ENCODE measurements around the gene UBN1.

UBN1 gene

GRCh38 chr16:4904108-4904941, 57.0 kb downstream of the UBN1 start:
- DNase-seq (no peak), ATAC-seq (ENCODE audit: insufficient read depth, low read depth) (no peak)
- no peaks in the 10 kb centered on the region for H3K79me2 ChIP-seq (ENCODE audit: insufficient read depth, low read length)
- no peak overlapping the region for H3K27ac ChIP-seq (ENCODE audit: low read length)
- TF ChIP-seq CTCF (IDR thresholded peaks at IDR 0.05; ENCODE audit: borderline replicate concordance, extremely low read depth, low read length, poor library complexity, severe bottlenecking) (no peak), EZH2 (IDR thresholded peaks at IDR 0.05; ENCODE audit: borderline replicate concordance, low read depth, low read length, severe bottlenecking) (no peak)
- H3K9me3 ChIP-seq (ENCODE audit: insufficient read depth, low read length, severe bottlenecking) = no peaks in the 10 kb centered on the region
- peaks cover 4% of the 10 kb centered on the region for H3K27me3 ChIP-seq (ENCODE audit: insufficient read depth, low read length, poor library complexity)
- H3K4me2 ChIP-seq (ENCODE audit: insufficient read depth, low read length) = no peak overlapping the region
- no peaks in the 10 kb centered on the region for H3K4me1 ChIP-seq (ENCODE audit: insufficient read depth, low read length)
- H4K20me1 ChIP-seq (ENCODE audit: insufficient read depth, low read length) = 0 out of 2 replicates have a peak, but pooled peaks cover 4% of the 10 kb centered on the region
- H3K9ac ChIP-seq (ENCODE audit: low read depth, low read length) = no peak overlapping the region
- no peaks in the 10 kb centered on the region for H3K36me3 ChIP-seq (ENCODE audit: insufficient read depth, low read length)
- no peak overlapping the region for H2AFZ ChIP-seq (ENCODE audit: low read depth, low read length)
- no peak overlapping the region for H3K4me3 ChIP-seq (ENCODE audit: low read depth in 1 of 2, low read length in 2 of 2)

GRCh38 chr16:4904942-4905615, 57.8 kb downstream of the UBN1 start:
- Histone ChIP-seq H3K79me2 (ENCODE audit: insufficient read depth, low read length) (no peaks in the 10 kb centered on the region), H4K20me1 (ENCODE audit: insufficient read depth, low read length) (0 out of 2 replicates have a peak, but pooled peaks cover 4% of the 10 kb centered on the region), H3K4me1 (ENCODE audit: insufficient read depth, low read length) (no peaks in the 10 kb centered on the region), H3K4me2 (ENCODE audit: insufficient read depth, low read length) (no peak overlapping the region), H3K27me3 (ENCODE audit: insufficient read depth, low read length, poor library complexity) (peaks cover 4% of the 10 kb centered on the region), H2AFZ (ENCODE audit: low read depth, low read length) (no peak overlapping the region), H3K9me3 (ENCODE audit: insufficient read depth, low read length, severe bottlenecking) (no peaks in the 10 kb centered on the region), H3K36me3 (ENCODE audit: insufficient read depth, low read length) (no peaks in the 10 kb centered on the region), H3K27ac (ENCODE audit: low read length) (no peak overlapping the region), H3K9ac (ENCODE audit: low read depth, low read length) (no peak overlapping the region), H3K4me3 (ENCODE audit: low read depth in 1 of 2, low read length in 2 of 2) (no peak overlapping the region)
- TF ChIP-seq CTCF (IDR thresholded peaks at IDR 0.05; ENCODE audit: borderline replicate concordance, extremely low read depth, low read length, poor library complexity, severe bottlenecking) = no peak
- TF ChIP-seq EZH2 (IDR thresholded peaks at IDR 0.05; ENCODE audit: borderline replicate concordance, low read depth, low read length, severe bottlenecking) = no peak
- ATAC-seq (ENCODE audit: insufficient read depth, low read depth) (no peak), DNase-seq (no peak)

- Histone ChIP-seq H3K36me3 (ENCODE audit: insufficient read depth, low read length) (no peaks in the 10 kb centered on the region), H3K27ac (ENCODE audit: low read length) (no peak overlapping the region), H2AFZ (ENCODE audit: low read depth, low read length) (no peak overlapping the region), H4K20me1 (ENCODE audit: insufficient read depth, low read length) (0 out of 2 replicates have a peak, but pooled peaks cover 10% of the 10 kb centered on the region), H3K4me1 (ENCODE audit: insufficient read depth, low read length) (no peaks in the 10 kb centered on the region), H3K9ac (ENCODE audit: low read depth, low read length) (no peak overlapping the region), H3K4me2 (ENCODE audit: insufficient read depth, low read length) (no peak overlapping the region), H3K9me3 (ENCODE audit: insufficient read depth, low read length, severe bottlenecking) (no peaks in the 10 kb centered on the region), H3K4me3 (ENCODE audit: low read depth in 1 of 2, low read length in 2 of 2) (no peak overlapping the region), H3K79me2 (ENCODE audit: insufficient read depth, low read length) (no peaks in the 10 kb centered on the region), H3K27me3 (ENCODE audit: insufficient read depth, low read length, poor library complexity) (peaks cover 3% of the 10 kb centered on the region)
- TF ChIP-seq CTCF (IDR thresholded peaks at IDR 0.05; ENCODE audit: borderline replicate concordance, extremely low read depth, low read length, poor library complexity, severe bottlenecking) (no peak), EZH2 (IDR thresholded peaks at IDR 0.05; ENCODE audit: borderline replicate concordance, low read depth, low read length, severe bottlenecking) (no peak)
- ATAC-seq (ENCODE audit: insufficient read depth, low read depth) (no peak), DNase-seq (no peak)
Measured at GRCh38 chr16:4908854-4909401, 61.6 kb downstream of the UBN1 start.

Data from DND-41 (cell line).